SK-N-SH (cell line): Measurements from ENCODE around the gene FLAD1. TPM values are rescaled to one million over a fixed set of nuclear protein-coding genes. Genes with fewer than 3 reads are reported as not detected.
A peak's percentile ranks its signal among the peaks of the same experiment; 100 is the strongest.

Experiments used
- CHD2 ChIP-seq: fragments of 150-350 bp; IDR thresholded peaks from 2 replicates; pipeline ENCODE4 v1.6.1; 2018; ENCODE audit warnings: low read length; ENCODE audit not compliant: partially characterized antibody
- EP300 ChIP-seq, 2 experiments: IDR thresholded peaks; 2 replicates each; pipeline versions ENCODE4 v1.4.0 to v1.6.1; 2012; ENCODE audit warnings: borderline replicate concordance in 1 of 2, low read depth in 1 of 2, low read length in 1 of 2
- GABPA ChIP-seq: IDR thresholded peaks from 2 replicates; pipeline ENCODE4 v1.4.0; 2012; ENCODE audit warnings: low read depth, mild to moderate bottlenecking
- IRF3 ChIP-seq: fragments of 150-350 bp; IDR thresholded peaks from 2 replicates; pipeline ENCODE4 v1.6.1; 2016; ENCODE audit warnings: mild to moderate bottlenecking, low read depth, low read length
- MAX ChIP-seq: IDR thresholded peaks from 2 replicates; pipeline ENCODE4 v1.4.0; 2012; ENCODE audit warnings: low read depth
- MXI1 ChIP-seq: IDR thresholded peaks from 2 replicates; pipeline ENCODE4 v1.6.1; 2012; ENCODE audit warnings: mild to moderate bottlenecking, low read depth, low read length, improper control_type of control experiment
- RAD21 ChIP-seq: IDR thresholded peaks from 2 replicates; pipeline ENCODE4 v1.6.1; 2012; ENCODE audit warnings: mild to moderate bottlenecking, low read length
- REST ChIP-seq: IDR thresholded peaks from 2 replicates; pipeline ENCODE4 v1.6.1; 2012; ENCODE audit warnings: mild to moderate bottlenecking, low read depth, low read length, moderate library complexity
- RFX5 ChIP-seq: IDR thresholded peaks from 2 replicates; pipeline ENCODE4 v1.6.1; 2012; ENCODE audit warnings: mild to moderate bottlenecking, improper control_type of control experiment, low read length
- SIN3A ChIP-seq: IDR thresholded peaks from 2 replicates; pipeline ENCODE4 v1.6.1; 2012; ENCODE audit warnings: low read depth, mild to moderate bottlenecking, low read length, moderate library complexity, borderline replicate concordance
- SMC3 ChIP-seq: IDR thresholded peaks from 2 replicates; pipeline ENCODE4 v1.6.1; 2012; ENCODE audit warnings: low read depth, low read length, improper control_type of control experiment
- TCF12 ChIP-seq: IDR thresholded peaks from 2 replicates; pipeline ENCODE4 v1.4.0; 2012
- TEAD4 ChIP-seq: IDR thresholded peaks from 2 replicates; pipeline ENCODE4 v1.4.0; 2012; ENCODE audit warnings: mild to moderate bottlenecking, borderline replicate concordance; ENCODE audit not compliant: insufficient read depth
- USF1 ChIP-seq: IDR thresholded peaks from 2 replicates; pipeline ENCODE4 v1.4.0; 2012; ENCODE audit warnings: low read depth, borderline replicate concordance
- polyA plus RNA-seq, 3 experiments: library from polyadenylated mRNA; depleted of rRNA; stranded (reverse); fragments of >200 nt; gene quantifications; 2 replicates each; pipeline ENCODE4 v1.2.3, GENCODE V29; 2012
- TF ChIP-seq, protein P1 (sequence below): fragments of 200-600 bp; sonication (generic); IDR thresholded peaks from 2 replicates; pipeline ENCODE4 v1.6.1; 2017; ENCODE audit warnings: antibody characterized with exemption, mild to moderate bottlenecking, moderate library complexity

The FLAD1 gene
- polyA plus RNA-seq, 1 of the 3 experiments (the other 2 are of a cell fraction): 50.8 TPM

GRCh38 chr1:154961207-154962155 lies 21.7 kb upstream of the FLAD1 start, which contains the start of gene PYGO2 (continued):
- TF ChIP-seq, protein P1, sequence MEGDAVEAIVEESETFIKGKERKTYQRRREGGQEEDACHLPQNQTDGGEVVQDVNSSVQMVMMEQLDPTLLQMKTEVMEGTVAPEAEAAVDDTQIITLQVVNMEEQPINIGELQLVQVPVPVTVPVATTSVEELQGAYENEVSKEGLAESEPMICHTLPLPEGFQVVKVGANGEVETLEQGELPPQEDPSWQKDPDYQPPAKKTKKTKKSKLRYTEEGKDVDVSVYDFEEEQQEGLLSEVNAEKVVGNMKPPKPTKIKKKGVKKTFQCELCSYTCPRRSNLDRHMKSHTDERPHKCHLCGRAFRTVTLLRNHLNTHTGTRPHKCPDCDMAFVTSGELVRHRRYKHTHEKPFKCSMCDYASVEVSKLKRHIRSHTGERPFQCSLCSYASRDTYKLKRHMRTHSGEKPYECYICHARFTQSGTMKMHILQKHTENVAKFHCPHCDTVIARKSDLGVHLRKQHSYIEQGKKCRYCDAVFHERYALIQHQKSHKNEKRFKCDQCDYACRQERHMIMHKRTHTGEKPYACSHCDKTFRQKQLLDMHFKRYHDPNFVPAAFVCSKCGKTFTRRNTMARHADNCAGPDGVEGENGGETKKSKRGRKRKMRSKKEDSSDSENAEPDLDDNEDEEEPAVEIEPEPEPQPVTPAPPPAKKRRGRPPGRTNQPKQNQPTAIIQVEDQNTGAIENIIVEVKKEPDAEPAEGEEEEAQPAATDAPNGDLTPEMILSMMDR: peak; percentile 69
- TF ChIP-seq IRF3: no peak
- peak; percentile 26; the same call in 1 of the 2 replicates for TF ChIP-seq SMC3
- TF ChIP-seq REST: no peak; the same call in 1 of the 2 replicates
- no peak for TF ChIP-seq CHD2
- TF ChIP-seq TEAD4: peak; percentile 12; the same call in 1 of the 2 replicates
- TF ChIP-seq MAX: no peak
- TF ChIP-seq EP300 (IDR thresholded peaks at IDR 0.05; ENCODE audit: borderline replicate concordance in 1 of 2, low read depth in 1 of 2, low read length in 1 of 2): 0 out of 4 replicates have a peak, but pooled peaks of 1 of the 2 experiments have one; percentile 26
- TF ChIP-seq SIN3A: peak; percentile 76; the same call in 1 of the 2 replicates
- no peak for TF ChIP-seq TCF12
- TF ChIP-seq RFX5: no peak
- peak; percentile 46 for TF ChIP-seq RAD21
- peak; percentile 48 for TF ChIP-seq MXI1
- no peak for TF ChIP-seq USF1
- TF ChIP-seq GABPA: peak; percentile 84
